ENCODE measurements around the gene F12. TPM values are rescaled to one million over a fixed set of nuclear protein-coding genes. Genes with fewer than 3 reads are reported as not detected.

Gene F12
- total and polyA plus RNA-seq, 2 experiments from 2014 or later: 4.6 to 5.0 TPM

GRCh38 chr5:177367323-177367848, 42.0 kb downstream of the F12 start:
- peak; percentile 25 for TF ChIP-seq CTCF (IDR thresholded peaks at IDR 0.05; ENCODE audit: low read depth, low read length)
- Histone ChIP-seq H3K27ac (peak overlapping the region; percentile 95), H3K36me3 (no peaks in the 10 kb centered on the region), H3K9me3 (ENCODE audit: low read depth) (no peaks in the 10 kb centered on the region), H3K27me3 (no peaks in the 10 kb centered on the region), H3K4me3 (peak overlapping the region; percentile 30), H3K4me1 (ENCODE audit: low read depth) (peaks cover 37% of the 10 kb centered on the region)
- DNase-seq (ENCODE audit: low read depth in 1 of 2, low spot score in 1 of 2): no peak

GRCh38 chr5:177366528-177367322, 42.6 kb downstream of the F12 start:
- peak overlapping the region; percentile 30 for H3K4me3 ChIP-seq
- H3K36me3 ChIP-seq: no peaks in the 10 kb centered on the region
- H3K4me1 ChIP-seq (ENCODE audit: low read depth): peaks cover 41% of the 10 kb centered on the region
- peak overlapping the region; percentile 95 for H3K27ac ChIP-seq
- DNase-seq (ENCODE audit: low read depth in 1 of 2, low spot score in 1 of 2): peak; percentile 92 to 94
- no peaks in the 10 kb centered on the region for H3K9me3 ChIP-seq (ENCODE audit: low read depth)
- TF ChIP-seq CTCF (IDR thresholded peaks at IDR 0.05; ENCODE audit: low read depth, low read length): no peak
- no peaks in the 10 kb centered on the region for H3K27me3 ChIP-seq

- no peaks in the 10 kb centered on the region for H3K9me3 ChIP-seq (ENCODE audit: low read depth)
- H3K4me3 ChIP-seq: no peak overlapping the region
- H3K27ac ChIP-seq: peak overlapping the region; percentile 95
- DNase-seq (ENCODE audit: low read depth in 1 of 2, low spot score in 1 of 2): no peak
- no peaks in the 10 kb centered on the region for H3K27me3 ChIP-seq
- no peaks in the 10 kb centered on the region for H3K36me3 ChIP-seq
- TF ChIP-seq CTCF (IDR thresholded peaks at IDR 0.05; ENCODE audit: low read depth, low read length): no peak
- peaks cover 36% of the 10 kb centered on the region for H3K4me1 ChIP-seq (ENCODE audit: low read depth)
Observed at GRCh38 chr5:177365845-177366527, 43.4 kb downstream of the F12 start.

- Histone ChIP-seq H3K4me1 (ENCODE audit: low read depth) (peaks cover 34% of the 10 kb centered on the region), H3K27me3 (no peaks in the 10 kb centered on the region), H3K27ac (no peak overlapping the region), H3K4me3 (no peak overlapping the region), H3K36me3 (no peaks in the 10 kb centered on the region), H3K9me3 (ENCODE audit: low read depth) (no peaks in the 10 kb centered on the region)
- DNase-seq (ENCODE audit: low read depth in 1 of 2, low spot score in 1 of 2): peak in 1 of 2 donors; percentile 40
- TF ChIP-seq CTCF (IDR thresholded peaks at IDR 0.05; ENCODE audit: low read depth, low read length): no peak
Observed at GRCh38 chr5:177364159-177364962, 45.0 kb downstream of the F12 start.

GRCh38 chr5:177363565-177363964, 45.8 kb downstream of the F12 start:
- TF ChIP-seq CTCF (IDR thresholded peaks at IDR 0.05; ENCODE audit: low read depth, low read length): no peak
- DNase-seq (ENCODE audit: low read depth in 1 of 2, low spot score in 1 of 2): no peak
- H3K4me1 ChIP-seq (ENCODE audit: low read depth): peaks cover 40% of the 10 kb centered on the region
- H3K36me3 ChIP-seq: no peaks in the 10 kb centered on the region
- no peaks in the 10 kb centered on the region for H3K27me3 ChIP-seq
- H3K27ac ChIP-seq: peak overlapping the region; percentile 76
- peak overlapping the region; percentile 20 for H3K4me3 ChIP-seq
- no peaks in the 10 kb centered on the region for H3K9me3 ChIP-seq (ENCODE audit: low read depth)

All from cardiac muscle cell (in vitro differentiated cells and primary cell).